CD4-positive, CD25-positive, alpha-beta regulatory T cell (primary cell): ENCODE measurements around the gene REV1. TPM values are rescaled to one million over a fixed set of nuclear protein-coding genes. Genes with fewer than 3 reads are reported as not detected.
"Not testable (repeated sequence)": the region's sequence is repeated elsewhere in the genome, so short reads cannot be mapped to it uniquely, and the experiment has no call there.

ENCODE experiments used
- ATAC-seq, 2 donors: fragments of 150-1000 bp; cut with Tn5 transposase; one replicate each; pipeline ENCODE4 v1.10.0; 2021; ENCODE audit warnings: low read depth in 2 of 2, moderate number of reproducible peaks in 2 of 2, moderate library complexity in 1 of 2
- DNase-seq, 3 donors: peaks; one replicate each; pipeline versions ENCODE4 v3.0.0 to v3.0.0-alpha.2; 2012 to 2022; ENCODE audit warnings: mixed read lengths in 1 of 3
- H3K27ac ChIP-seq: one replicate; pipeline ENCODE4 v1.7.0; 2013; ENCODE audit warnings: mild to moderate bottlenecking, low read length; ENCODE audit not compliant: insufficient read depth, poor library complexity, severe bottlenecking
- H3K27me3 ChIP-seq: one replicate; pipeline ENCODE4 v1.7.0; 2013; ENCODE audit warnings: low read length; ENCODE audit not compliant: control insufficient read depth, insufficient read depth
- H3K36me3 ChIP-seq: one replicate; pipeline ENCODE4 v1.7.0; 2013; ENCODE audit warnings: mild to moderate bottlenecking, low read length, moderate library complexity; ENCODE audit not compliant: control insufficient read depth, insufficient read depth
- H3K4me1 ChIP-seq: 2 replicates; pipeline ENCODE4 v1.7.0; 2013; ENCODE audit warnings: mild to moderate bottlenecking, low read length; ENCODE audit not compliant: insufficient read depth, control insufficient read depth, poor library complexity, severe bottlenecking
- H3K4me3 ChIP-seq: one replicate; pipeline ENCODE4 v1.7.0; 2013; ENCODE audit warnings: low read depth, mild to moderate bottlenecking, low read length, moderate library complexity
- H3K9me3 ChIP-seq, 2 experiments: 1 replicate in 1 of 2; 2 replicates in 1 of 2; pipeline ENCODE4 v1.7.0; 2013; ENCODE audit warnings: low read length in 2 of 2, mild to moderate bottlenecking in 1 of 2, moderate library complexity in 1 of 2; ENCODE audit not compliant: control insufficient read depth in 2 of 2
- H3K27ac Mint-ChIP-seq, 3 donors: one replicate each; pipeline ENCODE4 v1.8.0; 2020 to 2022; ENCODE audit warnings: mild to moderate bottlenecking in 3 of 3, mixed read lengths in 3 of 3, moderate library complexity in 2 of 3
- H3K27me3 Mint-ChIP-seq: one replicate; pipeline ENCODE4 v1.8.0; 2022; ENCODE audit warnings: mild to moderate bottlenecking, mixed read lengths
- H3K36me3 Mint-ChIP-seq: one replicate; pipeline ENCODE4 v1.8.0; 2020; ENCODE audit warnings: mixed read lengths
- H3K4me1 Mint-ChIP-seq, 4 donors: one replicate each; pipeline ENCODE4 v1.8.0; 2020 to 2022; ENCODE audit warnings: mixed read lengths in 4 of 4, mild to moderate bottlenecking in 1 of 4
- H3K4me3 Mint-ChIP-seq, 4 donors: one replicate each; pipeline ENCODE4 v1.8.0; 2020 to 2022; ENCODE audit warnings: mild to moderate bottlenecking in 4 of 4, mixed read lengths in 4 of 4, moderate library complexity in 3 of 4
- H3K9me3 Mint-ChIP-seq, 7 donors: one replicate each; pipeline ENCODE4 v1.8.0; 2020 to 2022; ENCODE audit warnings: mixed read lengths in 7 of 7, mild to moderate bottlenecking in 3 of 7, moderate library complexity in 2 of 7
- polyA plus RNA-seq, 4 donors: library from polyadenylated mRNA; unstranded; fragments of 300-500 nt; fragmentation: Illumina TruSeq; gene quantifications; one replicate each; pipeline ENCODE4 v1.2.3, GENCODE V29; 2021
- total RNA-seq: library from RNA; stranded (reverse); gene quantifications from one replicate; pipeline ENCODE4 v1.2.3, GENCODE V29; 2022

REV1 gene
- total and polyA plus RNA-seq, 5 donors from 2014 or later, result 12.4 to 60.3 (median 17.0) TPM

DNA sequence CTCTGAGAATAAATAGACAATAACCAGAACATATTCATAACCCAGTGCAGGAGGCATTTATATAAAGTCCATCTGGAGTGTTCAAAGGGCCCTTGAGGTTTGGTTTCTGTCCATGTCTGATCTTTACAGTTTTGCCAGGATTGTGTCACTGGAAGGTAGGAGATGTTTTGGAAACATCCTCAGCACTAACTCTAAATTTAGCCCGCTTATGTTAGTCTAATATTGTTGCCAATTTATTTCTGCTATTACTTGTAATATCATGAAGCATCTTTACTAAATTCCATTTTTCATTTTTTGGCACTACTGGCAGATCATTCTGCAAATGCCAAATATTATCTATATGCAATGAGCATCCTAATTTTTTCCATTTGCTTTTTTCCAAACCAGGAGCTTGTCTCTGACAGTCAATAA is 22.4 kb upstream of the REV1 start:
- Histone ChIP-seq H3K4me1 (no peaks in the 10 kb centered on the region), H3K36me3 (no peaks in the 10 kb centered on the region), H3K9me3 (no peaks in the 10 kb centered on the region), H3K4me3 (no peak overlapping the region), H3K27me3 (peaks cover 2% of the 10 kb centered on the region), H3K27ac (no peak overlapping the region)
- ATAC-seq (no peak), DNase-seq (no peak)
- Mint-ChIP-seq H3K9me3 (no peaks in the 10 kb centered on the region), H3K4me1 (no peaks in the 10 kb centered on the region), H3K4me3 (no peak overlapping the region), H3K27ac (no peak overlapping the region), H3K27me3 (peaks cover 10% of the 10 kb centered on the region), H3K36me3 (no peaks in the 10 kb centered on the region)

DNA sequence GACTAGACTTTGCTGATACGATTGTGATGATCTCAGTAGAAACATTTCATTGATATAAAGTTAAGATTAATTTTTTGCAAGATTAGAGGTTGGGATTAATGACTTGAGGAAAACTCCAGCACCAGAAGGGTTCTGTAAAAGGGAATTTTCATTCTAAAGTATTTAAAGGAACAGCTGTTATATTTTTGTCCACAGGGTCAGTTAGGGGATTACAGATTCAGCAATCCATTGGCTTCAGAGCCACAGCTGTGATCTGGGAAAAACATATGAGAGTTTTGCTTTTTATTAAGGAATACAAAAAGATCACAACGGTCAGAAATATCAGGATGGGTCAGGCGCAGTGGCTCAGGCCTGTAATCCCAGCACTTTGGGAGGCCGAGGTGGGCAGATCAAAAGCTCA is 19.6 kb upstream of the REV1 start:
- peaks cover 0 to 11% (median 8%) of the 10 kb centered on the region in 4 donors for H3K4me1 Mint-ChIP-seq
- peaks cover 5% of the 10 kb centered on the region for H3K27me3 Mint-ChIP-seq
- no peaks in the 10 kb centered on the region for H3K4me1 ChIP-seq
- no peak overlapping the region for H3K4me3 Mint-ChIP-seq
- H3K36me3 Mint-ChIP-seq, result no peaks in the 10 kb centered on the region
- DNase-seq (no peak), ATAC-seq (no peak)
- peaks cover 2% of the 10 kb centered on the region for H3K27me3 ChIP-seq
- H3K4me3 ChIP-seq, result no peak overlapping the region
- H3K9me3 Mint-ChIP-seq, result no peaks in the 10 kb centered on the region
- H3K27ac Mint-ChIP-seq, result no peak overlapping the region
- no peaks in the 10 kb centered on the region for H3K9me3 ChIP-seq
- no peak overlapping the region for H3K27ac ChIP-seq
- no peaks in the 10 kb centered on the region for H3K36me3 ChIP-seq

DNA sequence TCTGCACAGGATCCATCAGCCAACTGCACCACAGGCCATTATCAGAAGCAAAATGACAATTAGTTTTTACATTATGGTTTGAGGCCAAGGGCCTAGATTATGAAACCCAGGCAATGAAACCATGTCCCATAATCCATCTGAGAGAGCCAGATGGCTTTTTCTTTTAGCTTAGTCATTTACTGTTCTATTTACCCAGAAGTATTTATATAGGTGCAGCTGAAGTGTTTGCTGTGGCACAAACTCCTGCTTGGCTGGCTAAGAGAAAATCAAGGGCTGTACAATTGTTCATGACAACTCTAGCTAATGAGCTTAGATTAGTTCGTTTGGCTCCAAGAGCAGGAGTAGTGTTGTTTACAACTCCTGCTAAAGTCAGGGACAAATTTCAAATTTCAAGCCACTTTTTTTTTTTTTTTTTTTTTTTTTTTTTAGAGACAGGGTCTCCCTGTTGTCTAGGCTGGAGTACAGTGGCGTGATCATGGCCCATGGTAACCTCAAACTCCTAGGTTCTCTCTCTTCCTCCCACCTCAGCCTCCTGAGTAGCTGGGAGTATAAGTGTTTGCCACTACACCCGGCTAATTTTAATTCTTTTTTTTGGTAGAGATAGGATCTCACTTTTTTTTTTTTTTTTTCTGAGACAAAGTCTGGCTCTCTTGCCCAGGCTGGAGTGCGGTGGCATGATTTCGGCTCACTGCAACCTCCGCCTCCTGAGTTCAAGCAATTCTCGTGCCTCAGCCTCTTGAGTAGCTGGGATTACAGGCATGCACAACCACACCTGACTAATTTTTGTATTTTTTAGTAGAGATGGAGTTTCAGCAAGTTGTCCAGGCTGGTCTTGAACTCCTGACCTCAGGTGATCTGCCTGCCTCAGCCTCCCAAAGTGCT is 18.4 kb upstream of the REV1 start:
- Mint-ChIP-seq H3K4me3 (no peak overlapping the region), H3K27me3 (no peaks in the 10 kb centered on the region), H3K4me1 (peaks cover 0 to 15% (median 8%) of the 10 kb centered on the region in 4 donors), H3K27ac (no peak overlapping the region), H3K9me3 (no peaks in the 10 kb centered on the region), H3K36me3 (no peaks in the 10 kb centered on the region)
- no peak overlapping the region for H3K4me3 ChIP-seq
- H3K36me3 ChIP-seq, result no peaks in the 10 kb centered on the region
- H3K4me1 ChIP-seq, result no peaks in the 10 kb centered on the region
- H3K27ac ChIP-seq, result no peak overlapping the region
- H3K9me3 ChIP-seq, result no peaks in the 10 kb centered on the region
- no peak for DNase-seq
- peaks cover 2% of the 10 kb centered on the region for H3K27me3 ChIP-seq
- no peak for ATAC-seq

- ATAC-seq (no peak), DNase-seq (no peak)
- peaks cover 4 to 15% (median 9%) of the 10 kb centered on the region in 4 donors for H3K4me1 Mint-ChIP-seq
- H3K27me3 ChIP-seq, result no peaks in the 10 kb centered on the region
- H3K27ac Mint-ChIP-seq, result no peak overlapping the region
- H3K4me3 Mint-ChIP-seq, result no peak overlapping the region
- H3K4me3 ChIP-seq, result peak overlapping the region; percentile 32
- peaks cover 4% of the 10 kb centered on the region for H3K27me3 Mint-ChIP-seq
- no peaks in the 10 kb centered on the region for H3K36me3 Mint-ChIP-seq
- H3K9me3 ChIP-seq, result no peaks in the 10 kb centered on the region
- H3K36me3 ChIP-seq, result no peaks in the 10 kb centered on the region
- H3K4me1 ChIP-seq, result no peaks in the 10 kb centered on the region
- peaks cover 0 to 2% (median 0%) of the 10 kb centered on the region in 7 donors for H3K9me3 Mint-ChIP-seq
- no peak overlapping the region for H3K27ac ChIP-seq
Observed at GRCh38 chr2:99504844-99505584, 15.2 kb upstream of the REV1 start.

DNA sequence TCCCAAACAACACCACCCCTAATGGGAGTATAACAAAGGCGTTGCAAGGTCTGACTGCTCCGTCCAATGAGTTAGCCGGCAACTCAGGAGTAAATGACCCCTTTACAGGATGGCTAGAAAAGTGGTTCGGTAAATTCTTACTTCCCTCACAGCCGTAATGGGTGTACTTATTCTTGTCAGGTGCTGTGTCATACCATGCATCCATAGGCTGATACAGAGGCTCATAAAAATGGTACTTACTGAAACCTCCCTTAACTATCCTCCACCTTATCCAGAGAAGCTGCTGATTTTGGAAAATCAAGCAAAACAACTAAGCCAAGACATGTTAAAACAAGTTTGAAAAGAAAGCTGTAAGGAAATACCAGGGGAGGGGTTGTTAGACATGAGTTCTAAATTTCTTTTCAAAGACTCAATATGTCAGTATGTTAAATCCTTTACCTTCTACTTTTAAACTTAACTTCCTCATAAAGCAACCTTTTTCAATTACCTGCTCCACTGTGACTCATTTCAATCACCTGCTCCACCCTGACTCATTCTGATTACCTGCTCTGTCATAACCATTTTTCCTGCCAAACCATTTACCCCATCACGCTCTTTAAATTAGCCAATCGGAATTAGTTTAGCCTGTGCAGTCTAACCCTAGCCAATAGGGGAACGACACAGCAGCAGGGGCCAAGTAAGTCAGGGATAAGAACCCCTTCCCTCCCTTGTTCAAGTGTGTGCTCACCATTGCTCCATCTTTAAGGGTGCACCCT is 14.0 kb upstream of the REV1 start:
- not testable (repeated sequence) for H3K4me1 ChIP-seq, H3K27me3 ChIP-seq, ATAC-seq, H3K27ac ChIP-seq, H3K36me3 Mint-ChIP-seq, H3K36me3 ChIP-seq, H3K4me3 ChIP-seq, H3K9me3 ChIP-seq, H3K27ac Mint-ChIP-seq, H3K4me3 Mint-ChIP-seq, H3K9me3 Mint-ChIP-seq
- Mint-ChIP-seq H3K27me3 (peaks cover 16% of the 10 kb centered on the region), H3K4me1 (peaks cover 4 to 15% (median 9%) of the 10 kb centered on the region in 4 donors)
- peak in 1 of 3 donors; percentile 18 for DNase-seq

- Mint-ChIP-seq H3K4me1 (peaks cover 0 to 4% (median under 1%) of the 10 kb centered on the region in 4 donors), H3K9me3 (no peaks in the 10 kb centered on the region), H3K4me3 (peak overlapping the region in 1 of 4 donors; percentile 2), H3K27me3 (peaks cover 50% of the 10 kb centered on the region), H3K36me3 (no peaks in the 10 kb centered on the region), H3K27ac (no peak overlapping the region)
- H3K9me3 ChIP-seq, result no peaks in the 10 kb centered on the region
- DNase-seq (no peak), ATAC-seq (no peak)
- H3K36me3 ChIP-seq, result no peaks in the 10 kb centered on the region
- no peaks in the 10 kb centered on the region for H3K4me1 ChIP-seq
- no peak overlapping the region for H3K27ac ChIP-seq
- no peak overlapping the region for H3K4me3 ChIP-seq
- H3K27me3 ChIP-seq, result peaks cover 8% of the 10 kb centered on the region
Observed at GRCh38 chr2:99496021-99496420, 6.2 kb upstream of the REV1 start.

- Histone ChIP-seq H3K4me1 (peaks cover 5% of the 10 kb centered on the region), H3K27me3 (peaks cover 8% of the 10 kb centered on the region), H3K27ac (no peak overlapping the region), H3K9me3 (no peaks in the 10 kb centered on the region), H3K36me3 (no peaks in the 10 kb centered on the region), H3K4me3 (no peak overlapping the region)
- no peak overlapping the region for H3K4me3 Mint-ChIP-seq
- DNase-seq (no peak), ATAC-seq (no peak)
- no peak overlapping the region for H3K27ac Mint-ChIP-seq
- H3K4me1 Mint-ChIP-seq, result peaks cover 0 to 7% (median 3%) of the 10 kb centered on the region in 4 donors
- no peaks in the 10 kb centered on the region for H3K9me3 Mint-ChIP-seq
- peaks cover 50% of the 10 kb centered on the region for H3K27me3 Mint-ChIP-seq
- no peaks in the 10 kb centered on the region for H3K36me3 Mint-ChIP-seq
Observed at GRCh38 chr2:99495115-99495860, 5.5 kb upstream of the REV1 start.
